ENCODE data around the gene PLA2G2C.

The PLA2G2C gene

GRCh38 chr1:20152599-20152930, 33.8 kb downstream of the PLA2G2C start:
- DNase-seq (ENCODE audit: low read depth in 2 of 2): no peak

- peak; percentile 57 to 59 for DNase-seq (ENCODE audit: low read depth in 2 of 2)
Observed at GRCh38 chr1:20151906-20152598, 34.3 kb downstream of the PLA2G2C start.

GRCh38 chr1:20150969-20151368, 35.3 kb downstream of the PLA2G2C start:
- DNase-seq (ENCODE audit: low read depth in 2 of 2): no peak

DNA sequence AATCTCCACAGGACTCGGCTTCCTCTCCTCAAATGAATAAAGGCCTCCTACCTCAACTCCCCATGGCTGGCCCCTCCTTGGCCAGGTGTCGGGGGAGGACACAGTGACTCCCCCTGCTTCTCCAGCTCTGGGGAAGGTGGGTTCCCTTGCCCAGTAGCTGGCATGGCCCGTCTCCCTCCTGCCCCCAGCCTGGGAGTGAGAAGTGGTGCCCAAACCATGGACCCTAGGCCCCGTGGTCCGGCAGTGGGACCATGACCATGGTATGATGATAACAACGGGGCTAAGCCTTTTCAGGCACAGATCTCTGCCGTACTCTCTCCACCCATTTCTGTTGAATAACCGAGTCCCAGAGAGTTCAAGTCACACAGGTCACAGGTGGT, 36.0 kb downstream of the PLA2G2C start:
- DNase-seq (ENCODE audit: low read depth in 2 of 2): no peak

- no peak for DNase-seq (ENCODE audit: low read depth in 2 of 2)
Observed at GRCh38 chr1:20149601-20150325, 36.6 kb downstream of the PLA2G2C start.

DNA sequence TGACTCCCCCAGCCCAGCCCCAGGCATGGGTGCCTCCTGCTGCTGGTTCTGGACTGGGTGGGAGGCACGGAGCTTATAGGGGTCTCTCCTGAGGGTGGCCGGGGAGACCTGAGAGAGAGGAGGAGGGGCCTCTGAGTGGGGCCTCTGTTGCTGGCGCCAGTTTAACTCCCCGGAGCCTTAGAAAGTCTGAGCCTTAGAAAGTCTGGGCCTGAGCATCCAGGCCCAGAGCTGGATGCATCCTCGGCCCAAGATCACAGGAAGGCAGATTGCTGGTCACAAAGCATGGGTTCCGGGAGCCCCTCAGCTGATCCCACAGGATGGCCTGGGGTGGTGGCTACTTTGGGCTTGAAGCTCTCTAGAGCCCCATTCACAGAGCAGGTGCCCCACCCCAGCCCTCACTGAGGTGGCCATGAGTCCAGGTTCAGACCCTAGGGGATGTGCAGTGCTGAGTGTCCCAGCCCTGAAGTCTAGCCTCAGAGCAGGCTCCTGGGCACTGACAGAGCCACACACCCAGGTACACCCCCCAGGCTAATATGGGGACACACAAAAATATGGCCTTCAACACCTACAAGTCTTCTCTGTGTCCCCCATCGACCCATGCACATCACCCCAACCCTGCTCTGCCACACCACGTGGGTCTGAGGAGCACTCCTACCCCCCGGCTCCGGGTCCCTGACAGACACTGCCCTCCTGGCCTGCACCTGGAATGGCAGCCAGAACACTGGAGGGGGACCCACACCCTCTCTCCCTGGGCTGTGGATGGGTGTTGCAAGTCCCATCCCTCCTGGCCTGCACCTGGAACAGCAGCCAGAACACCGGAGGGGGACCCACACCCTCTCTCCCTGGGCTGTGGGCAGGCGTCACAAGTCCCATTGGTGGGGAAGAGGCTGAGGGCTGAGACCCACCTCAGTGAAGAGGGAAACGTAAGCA, 37.5 kb downstream of the PLA2G2C start:
- no peak for DNase-seq (ENCODE audit: low read depth in 2 of 2)

GRCh38 chr1:20147846-20148570, 38.3 kb downstream of the PLA2G2C start:
- no peak for DNase-seq (ENCODE audit: low read depth in 2 of 2)

DNA sequence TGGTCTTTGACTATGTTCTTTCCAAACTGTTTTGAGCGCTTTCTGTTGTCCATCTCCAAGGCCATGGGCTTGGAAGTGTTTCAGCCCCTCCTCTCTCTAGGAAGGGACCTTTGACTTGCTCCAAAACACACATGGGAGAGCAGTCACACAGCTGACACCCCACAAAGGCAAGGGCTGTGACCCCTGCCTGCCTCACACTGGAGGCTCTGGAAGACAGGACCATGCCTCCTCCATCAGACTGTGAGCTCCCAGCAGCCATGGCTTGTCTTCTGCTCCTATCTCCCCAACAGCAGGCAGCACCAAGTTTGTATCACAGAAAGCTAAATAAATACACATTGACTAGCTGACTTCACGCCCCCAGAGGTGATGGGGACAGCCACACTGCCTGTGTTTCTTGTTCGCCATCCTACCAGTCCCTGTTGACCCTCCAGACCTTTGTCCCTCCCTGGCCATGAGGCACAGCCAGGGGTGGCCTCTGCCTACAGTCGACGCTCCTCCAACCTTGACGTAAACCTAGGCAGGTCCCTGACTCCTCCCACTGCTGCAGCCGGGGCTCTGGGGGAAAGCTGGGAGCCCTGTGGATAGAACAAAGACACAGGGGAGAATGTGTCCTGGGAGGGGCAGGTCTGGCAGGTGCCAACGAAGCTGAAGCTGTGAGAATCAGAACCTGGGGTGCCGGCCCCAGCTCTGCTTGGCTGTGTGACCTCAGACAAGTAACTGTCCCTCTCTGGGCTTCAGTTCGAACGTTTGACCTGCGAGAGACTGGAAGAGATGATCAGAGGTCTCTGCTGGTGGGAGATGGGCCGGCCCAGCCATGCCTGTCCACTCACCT, 42.4 kb downstream of the PLA2G2C start:
- no peak for DNase-seq (ENCODE audit: low read depth in 2 of 2)

GRCh38 chr1:20143318-20143717, 43.0 kb downstream of the PLA2G2C start:
- no peak for DNase-seq (ENCODE audit: low read depth in 2 of 2)

DNA sequence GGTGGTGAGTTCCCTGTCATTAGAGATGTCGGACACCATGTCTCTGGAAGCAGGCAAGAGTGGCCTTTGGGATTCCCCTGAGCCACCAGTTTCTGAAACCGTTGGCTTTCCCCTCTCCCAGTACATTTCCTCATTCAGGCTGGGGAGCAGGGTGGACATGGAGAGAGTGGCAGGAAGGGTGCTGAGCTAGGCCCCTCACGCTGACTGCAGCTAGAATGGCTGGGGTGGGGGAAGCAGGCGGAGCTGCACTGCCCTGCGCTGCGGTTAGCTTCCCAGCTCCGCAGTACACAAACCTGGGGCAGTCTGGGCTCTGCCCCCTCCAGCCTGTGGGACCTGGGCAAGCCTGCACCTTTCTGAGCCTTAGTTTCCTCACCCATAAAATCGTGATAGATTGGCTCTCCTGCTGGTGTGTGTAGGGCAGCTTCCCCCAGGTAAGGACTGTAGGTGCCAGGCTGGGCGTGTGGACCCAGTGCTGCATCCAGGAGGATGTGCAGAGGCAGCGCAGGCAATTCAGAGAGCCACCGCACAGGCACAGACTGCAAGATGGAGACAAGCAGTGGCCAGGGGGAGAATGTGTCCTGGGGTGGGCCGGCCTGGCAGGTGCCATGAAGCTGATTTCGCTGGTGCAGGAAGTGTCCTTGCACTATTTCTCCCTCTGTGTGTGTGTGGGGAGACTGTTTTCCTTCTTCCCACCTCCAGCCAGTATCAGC, 44.2 kb downstream of the PLA2G2C start:
- no peak for DNase-seq (ENCODE audit: low read depth in 2 of 2)

GRCh38 chr1:20141466-20141865, 44.9 kb downstream of the PLA2G2C start:
- DNase-seq (ENCODE audit: low read depth in 2 of 2): no peak

DNA sequence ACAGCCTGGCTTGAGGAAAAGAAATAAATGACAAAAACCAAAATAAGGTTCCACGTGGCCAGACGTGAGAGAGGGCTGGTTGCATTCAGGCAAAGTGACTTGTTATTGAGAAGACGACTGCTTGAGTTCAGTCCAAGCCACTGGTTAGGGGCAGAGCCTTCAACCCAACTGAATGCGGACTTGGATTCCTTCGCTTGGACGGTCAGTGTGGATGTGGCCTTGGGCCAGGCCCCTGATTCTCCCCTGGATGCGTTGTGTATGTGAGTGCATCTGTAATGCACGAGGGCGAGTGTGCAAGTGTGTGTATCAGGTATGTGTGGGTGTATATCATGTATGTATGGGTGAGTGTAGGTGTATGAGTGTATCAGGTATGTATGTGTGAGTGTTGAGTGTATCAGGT, 45.3 kb downstream of the PLA2G2C start:
- DNase-seq (ENCODE audit: low read depth in 2 of 2): no peak

GRCh38 chr1:20139776-20140612, 46.3 kb downstream of the PLA2G2C start:
- DNase-seq (ENCODE audit: low read depth in 2 of 2): no peak

- DNase-seq (ENCODE audit: low read depth in 2 of 2): no peak
Observed at GRCh38 chr1:20138961-20139550, 47.3 kb downstream of the PLA2G2C start, which contains the start of gene PLA2G2F. Gene PLA2G2F, plus strand, starts transcription at chr1:20139323. Its CDS starts 105 bp downstream, at chr1:20139428.

GRCh38 chr1:20138346-20138745, 48.0 kb downstream of the PLA2G2C start:
- no peak for DNase-seq (ENCODE audit: low read depth in 2 of 2)

- no peak for DNase-seq (ENCODE audit: low read depth in 2 of 2)
Observed at GRCh38 chr1:20137604-20138003, 48.7 kb downstream of the PLA2G2C start.

- no peak for DNase-seq (ENCODE audit: low read depth in 2 of 2)
Observed at GRCh38 chr1:20137055-20137454, 49.3 kb downstream of the PLA2G2C start.

GRCh38 chr1:20136249-20136648, 50.1 kb downstream of the PLA2G2C start:
- no peak for DNase-seq (ENCODE audit: low read depth in 2 of 2)

GRCh38 chr1:20134995-20135394, 51.3 kb downstream of the PLA2G2C start:
- DNase-seq (ENCODE audit: low read depth in 2 of 2): no peak
